HG03103 (cell line): Measurements from ENCODE around the gene MT1HL1.

Experiments used
- ATAC-seq: cut with Tn5 transposase; IDR thresholded peaks from one replicate; pipeline ENCODE4 v1.9.1; 2021; ENCODE audit warnings: low read depth; ENCODE audit not compliant: unreplicated experiment

Gene MT1HL1

DNA sequence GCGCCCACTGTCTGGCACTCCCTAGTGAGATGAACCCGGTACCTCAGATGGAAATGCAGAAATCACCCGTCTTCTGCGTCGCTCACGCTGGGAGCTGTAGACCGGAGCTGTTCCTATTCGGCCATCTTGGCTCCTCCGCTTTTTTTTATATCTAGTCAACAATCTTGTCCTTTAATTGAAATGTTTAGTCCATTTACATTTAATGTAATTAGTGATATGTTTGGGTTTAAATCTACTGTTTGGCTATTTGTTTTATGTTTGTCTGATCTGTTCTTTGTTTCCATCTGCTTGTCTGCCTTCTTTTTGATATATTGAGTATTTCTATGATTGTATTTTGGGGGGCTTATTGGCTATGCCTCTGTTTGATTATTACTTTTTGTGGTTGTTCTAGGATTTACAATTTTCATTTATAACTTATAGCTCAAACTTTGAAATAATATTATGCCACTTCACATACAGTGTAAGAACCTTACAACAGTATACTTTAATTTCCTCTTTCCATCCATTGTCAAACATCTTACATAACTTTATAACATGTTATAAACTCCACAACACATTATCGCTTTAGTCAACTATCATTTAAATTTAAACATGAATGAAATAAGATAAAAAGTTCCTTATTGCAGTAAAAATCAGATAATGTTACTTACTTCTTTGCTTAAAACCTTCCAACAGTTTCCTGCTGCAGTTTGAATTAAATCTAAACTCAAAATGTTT is 21.3 kb upstream of the MT1HL1 start:
- ATAC-seq, result no peak

- no peak for ATAC-seq
Observed at GRCh38 chr1:237018896-237019295, 14.7 kb upstream of the MT1HL1 start.

DNA sequence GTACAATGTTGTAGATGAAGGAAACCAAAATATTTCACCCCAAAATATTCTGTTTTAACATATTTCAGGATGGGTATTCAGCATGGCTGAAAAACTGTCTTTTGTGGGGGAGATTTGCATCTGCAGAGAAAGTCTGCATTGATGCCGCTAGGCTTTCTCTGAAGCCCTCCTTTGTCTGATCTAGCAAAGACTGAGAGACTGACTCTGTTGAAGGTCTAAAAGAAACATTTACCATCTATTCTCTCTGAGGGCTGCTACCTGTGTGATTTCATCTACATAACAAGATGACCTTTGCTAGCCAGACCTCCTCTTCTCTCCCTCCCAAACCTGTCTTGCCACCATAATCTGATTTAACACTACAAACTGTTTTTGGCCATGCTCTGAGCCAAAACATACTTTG is 12.4 kb upstream of the MT1HL1 start:
- ATAC-seq, result no peak

DNA sequence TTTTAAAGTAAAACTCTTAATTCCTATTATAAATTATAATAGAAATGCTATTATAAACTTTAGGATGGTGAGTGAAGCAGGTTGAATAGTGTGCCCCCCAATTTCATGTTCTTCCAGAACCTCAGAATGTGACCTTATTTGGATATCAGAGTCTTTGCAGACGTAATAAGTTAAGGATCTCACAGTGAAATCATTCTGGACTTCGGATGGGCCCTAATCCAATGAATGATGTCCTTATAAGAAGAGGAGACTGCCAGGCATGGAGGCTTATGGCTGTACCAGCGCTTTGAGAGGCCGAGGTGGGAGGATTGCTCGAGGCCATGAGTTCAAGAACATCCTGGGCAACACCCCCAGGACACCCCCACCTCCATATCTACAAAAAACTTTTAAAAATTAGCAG is 9.4 kb upstream of the MT1HL1 start:
- ATAC-seq, result no peak

- no peak for ATAC-seq
Observed at GRCh38 chr1:237012788-237013383, 8.6 kb upstream of the MT1HL1 start.

- no peak for ATAC-seq
Observed at GRCh38 chr1:237012361-237012760, 8.1 kb upstream of the MT1HL1 start.

DNA sequence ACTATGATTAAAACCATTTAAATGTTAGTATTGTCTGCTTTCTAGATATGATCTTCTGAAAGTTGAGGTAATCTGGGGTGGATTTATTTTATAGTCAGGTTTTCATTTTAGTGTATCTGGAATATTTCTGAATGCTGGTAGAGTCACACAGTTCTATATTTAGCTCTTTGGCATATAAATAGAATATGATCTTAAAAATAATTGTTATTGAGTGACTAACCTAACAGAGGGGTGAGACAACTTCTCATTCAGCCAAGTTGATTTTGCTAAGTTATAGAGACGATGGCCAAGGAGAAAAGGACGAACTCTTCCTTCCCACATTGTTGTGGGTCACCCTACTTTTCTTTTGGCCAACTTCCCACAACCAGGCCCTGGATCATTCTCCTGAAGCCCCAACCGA is 7.2 kb upstream of the MT1HL1 start:
- no peak for ATAC-seq

- no peak for ATAC-seq
Observed at GRCh38 chr1:237009611-237010010, 5.4 kb upstream of the MT1HL1 start.

GRCh38 chr1:237007147-237007881 is 3.1 kb upstream of the MT1HL1 start:
- ATAC-seq, result no peak

DNA sequence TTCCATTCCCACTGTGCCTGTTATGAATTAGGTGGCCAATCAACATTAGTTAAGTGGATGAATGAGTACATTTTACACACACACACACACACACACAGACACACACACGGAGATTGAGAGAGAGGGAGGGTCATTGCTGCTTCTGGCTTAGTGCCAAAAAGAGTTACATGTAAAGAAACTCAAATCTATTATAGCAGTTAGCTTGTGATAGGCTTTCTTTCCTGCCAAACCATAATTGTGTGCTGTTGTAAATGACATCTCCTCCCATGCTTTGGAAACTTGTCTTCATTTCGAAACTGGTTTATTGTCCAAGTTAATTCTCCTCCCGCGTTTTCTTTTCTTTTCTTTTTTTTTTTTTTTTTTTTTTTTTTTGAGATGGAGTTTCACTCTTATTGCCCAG is 1.4 kb upstream of the MT1HL1 start:
- ATAC-seq, result no peak

GRCh38 chr1:237003516-237003915 is 725 bp downstream of the MT1HL1 start:
- no peak for ATAC-seq

- no peak for ATAC-seq
Observed at GRCh38 chr1:237000191-237000590, 4.0 kb downstream of the MT1HL1 start.

DNA sequence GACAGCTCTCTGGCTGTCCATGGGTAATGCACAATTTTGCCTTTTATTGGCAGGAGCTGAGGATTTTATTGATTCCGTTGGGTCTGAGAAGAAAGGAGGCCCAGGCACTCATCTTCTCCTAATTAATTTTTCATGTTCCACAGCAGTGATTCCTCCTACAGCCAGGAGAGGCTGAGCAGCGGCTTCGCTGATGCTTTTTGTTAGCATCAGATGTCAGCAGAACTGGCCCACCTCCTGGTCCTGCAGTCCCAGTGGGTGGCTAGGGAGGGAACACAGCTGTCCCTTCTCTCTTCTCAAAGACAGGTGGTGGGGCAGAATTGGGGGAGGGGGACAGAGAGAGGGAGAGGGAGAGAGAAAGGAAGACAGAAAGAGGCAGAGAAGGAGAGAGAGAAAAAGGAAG is 5.7 kb downstream of the MT1HL1 start:
- ATAC-seq, result no peak

GRCh38 chr1:236997882-236998281 is 6.4 kb downstream of the MT1HL1 start:
- ATAC-seq, result no peak

DNA sequence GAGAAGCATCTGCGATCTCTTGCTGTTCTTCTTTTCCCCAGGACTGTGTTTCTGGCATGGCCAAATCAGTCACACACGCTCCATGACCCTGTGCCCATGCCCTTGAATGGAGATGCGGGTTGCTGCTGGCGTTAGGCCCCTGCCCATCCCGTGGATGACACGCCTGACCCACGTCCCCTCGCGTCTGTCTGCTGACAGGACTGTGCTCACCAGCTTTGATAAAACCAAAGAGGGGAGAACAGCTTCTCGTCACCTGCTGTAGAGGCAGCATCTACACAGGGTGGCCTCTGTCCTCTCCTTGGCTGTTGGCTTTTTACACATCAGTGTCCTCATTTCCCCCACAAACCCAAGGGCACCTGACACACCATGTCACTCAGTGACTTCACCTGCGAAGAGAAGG is 6.9 kb downstream of the MT1HL1 start:
- ATAC-seq, result no peak

DNA sequence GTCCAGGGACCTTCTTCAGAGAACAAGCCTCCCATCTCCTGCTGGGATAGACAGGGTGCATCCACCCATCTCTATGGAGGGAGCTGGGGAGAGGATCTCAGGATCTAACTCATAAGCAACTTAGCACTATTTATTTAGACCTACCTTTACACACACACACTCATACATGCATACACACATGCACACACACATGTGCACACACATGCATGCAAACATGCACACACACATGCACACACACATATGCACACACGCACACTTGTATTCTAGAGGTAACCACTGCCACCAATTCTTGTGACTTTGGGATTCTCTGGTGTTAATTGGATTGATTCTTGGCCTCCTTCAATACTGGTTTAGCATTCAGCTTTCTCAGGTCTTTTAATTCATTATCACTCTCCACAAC is 9.8 kb downstream of the MT1HL1 start:
- no peak for ATAC-seq

DNA sequence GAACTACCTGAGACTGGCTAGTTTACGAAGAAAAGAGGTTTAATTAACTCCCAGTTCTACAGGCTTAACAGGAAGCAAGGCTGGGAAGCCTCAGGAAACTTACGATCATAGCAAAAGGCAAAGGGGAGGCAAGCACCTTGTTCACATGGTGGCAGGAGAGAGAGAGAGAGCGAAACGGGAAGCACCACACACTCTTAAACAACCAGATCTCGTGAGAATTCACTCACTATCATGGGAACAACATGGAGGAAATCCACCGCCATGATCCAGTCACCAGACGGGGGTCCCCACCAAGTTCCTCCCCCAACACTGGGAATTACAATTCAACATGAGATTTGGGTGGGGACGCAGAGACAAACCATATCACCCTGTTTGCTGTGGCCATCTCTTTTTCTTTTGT is 11.8 kb downstream of the MT1HL1 start:
- no peak for ATAC-seq

GRCh38 chr1:236990052-236990445 is 14.2 kb downstream of the MT1HL1 start:
- ATAC-seq, result no peak

DNA sequence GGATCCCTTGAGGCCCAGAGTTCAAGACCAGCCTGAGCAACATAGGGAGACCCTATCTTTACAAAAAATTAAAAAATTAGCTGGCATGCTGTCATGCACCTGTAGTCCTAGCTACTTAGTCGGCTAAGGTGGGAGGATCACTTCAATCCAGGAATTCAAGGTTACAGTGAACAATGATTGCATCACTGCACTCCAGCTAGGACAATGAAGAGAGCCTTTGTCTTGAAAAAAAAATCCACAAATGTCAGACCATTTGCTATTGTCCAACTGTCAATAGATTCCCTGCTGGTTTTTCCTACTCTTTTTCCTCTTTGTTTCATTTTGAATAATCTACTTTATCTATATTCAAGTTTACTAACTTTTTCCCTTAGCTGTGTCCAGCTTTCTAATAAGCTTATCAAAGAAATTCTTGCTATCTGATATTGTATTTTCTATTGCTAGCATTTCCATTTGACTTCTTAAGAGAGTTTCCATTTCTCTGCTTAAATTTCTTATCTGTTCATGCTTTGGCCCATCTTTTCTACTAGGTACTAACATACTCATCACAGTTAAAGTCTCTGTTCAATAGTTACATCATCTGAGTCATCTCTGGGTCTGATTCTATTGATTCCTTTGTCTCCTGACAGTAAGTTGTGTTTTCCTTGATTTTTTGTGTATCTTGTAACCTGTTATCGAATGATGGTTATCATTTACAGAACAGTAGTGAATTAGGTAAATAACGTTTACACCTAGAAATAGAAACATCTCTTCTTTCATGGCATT is 14.8 kb downstream of the MT1HL1 start:
- ATAC-seq, result no peak

GRCh38 chr1:236983818-236984217 is 20.4 kb downstream of the MT1HL1 start:
- ATAC-seq, result no peak

DNA sequence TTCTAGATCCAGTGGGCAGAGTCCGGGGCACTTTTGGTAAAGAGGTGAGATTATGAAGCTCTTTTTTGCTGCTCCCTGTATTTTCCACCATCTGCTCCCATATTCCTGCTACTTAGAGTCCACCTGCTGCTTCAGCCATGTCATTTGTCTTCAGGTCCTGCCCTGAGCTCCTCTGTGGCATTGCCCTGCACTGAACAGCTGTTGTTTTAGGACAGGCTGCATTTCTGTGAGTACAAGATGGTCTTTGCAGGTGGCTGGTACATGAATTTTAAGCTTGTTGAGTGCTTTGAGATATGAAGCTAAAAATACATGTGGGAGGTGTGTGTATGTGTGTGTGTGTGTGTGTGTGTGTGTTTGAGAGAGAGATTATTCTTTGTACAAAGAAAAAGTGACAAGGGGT is 21.9 kb downstream of the MT1HL1 start:
- no peak for ATAC-seq
